NCI-H146 (cell line): Measurements from ENCODE around the gene RNF217.
"Not testable (repeated sequence)": the region's sequence is repeated elsewhere in the genome, so short reads cannot be mapped to it uniquely, and the experiment has no call there.

Source experiments
- DNase-seq: peaks from one replicate; lab custom pipeline; 2025; lab: John Stamatoyannopoulos, UW

RNF217 gene

GRCh38 chr6:124961777-124962638 lies at the start of gene RNF217:
TSS of gene RNF217 (plus strand) at chr6:124962437. CDS start at chr6:124962545, 108 bp downstream.
- peak; percentile 90 for DNase-seq

- DNase-seq = no peak
Observed at GRCh38 chr6:124913056-124913455, 49.2 kb upstream of the RNF217 start.

GRCh38 chr6:124917769-124918168 lies 44.5 kb upstream of the RNF217 start:
- DNase-seq = no peak

DNA sequence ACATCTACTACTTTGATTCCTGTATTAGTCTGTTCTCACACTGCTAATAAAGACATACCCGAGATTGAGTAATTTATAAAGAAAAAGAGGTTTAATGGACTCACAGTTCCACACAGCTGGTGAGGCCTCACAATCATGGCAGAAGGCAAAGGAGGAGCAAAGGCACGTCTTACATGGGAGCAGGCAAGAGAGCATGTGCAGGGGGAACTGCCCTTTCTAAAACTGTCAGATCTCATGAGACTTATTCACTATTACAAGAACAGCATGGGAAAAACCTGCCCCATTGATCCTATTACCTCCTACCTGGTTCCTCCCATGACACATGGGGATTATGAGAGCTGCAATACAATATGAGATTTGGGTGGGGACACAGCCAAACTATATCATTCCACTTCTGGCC lies 42.5 kb upstream of the RNF217 start:
- not testable (repeated sequence) for DNase-seq

DNA sequence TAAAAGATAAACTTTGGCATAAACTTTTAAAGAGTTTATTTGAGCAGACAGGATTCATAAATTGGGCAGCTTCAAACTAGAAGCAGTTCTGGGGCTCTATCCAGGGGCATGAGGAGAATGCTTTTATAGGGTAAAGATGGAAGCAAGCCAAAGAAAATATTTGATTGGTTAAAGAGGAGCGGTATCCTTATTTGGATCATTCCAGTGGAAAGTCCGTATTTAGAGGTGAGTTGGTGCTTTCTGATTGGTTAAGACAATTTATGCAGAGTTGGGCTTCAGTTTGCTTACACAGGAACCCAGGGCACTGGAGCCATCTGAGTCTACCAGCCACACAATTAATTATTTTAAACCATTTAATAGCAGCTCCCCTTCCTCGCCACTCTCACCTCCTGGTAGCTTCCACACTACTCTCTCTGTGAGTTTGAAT lies 37.9 kb upstream of the RNF217 start:
- DNase-seq = no peak

DNA sequence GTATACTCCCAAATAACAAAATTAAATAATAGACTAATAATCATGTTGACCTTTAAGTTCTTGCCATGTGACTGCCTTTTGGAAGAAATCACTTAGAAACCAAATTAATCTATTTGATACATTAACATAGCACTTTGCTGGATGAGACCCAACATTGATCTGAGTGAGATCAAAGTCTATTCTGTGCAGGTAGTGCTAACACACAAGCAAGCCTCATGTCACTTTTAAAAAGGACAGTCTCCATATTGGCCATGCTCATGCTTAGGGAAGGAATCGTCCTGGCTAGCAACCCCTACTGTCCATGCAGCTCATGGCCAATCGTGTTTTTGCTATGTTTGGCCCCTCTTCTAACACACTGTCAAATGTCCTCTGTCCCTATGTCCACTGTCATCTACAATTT lies 35.8 kb upstream of the RNF217 start:
- DNase-seq = no peak

GRCh38 chr6:124927806-124928205 lies 34.4 kb upstream of the RNF217 start:
- no peak for DNase-seq

GRCh38 chr6:124928851-124929250 lies 33.4 kb upstream of the RNF217 start:
- DNase-seq = no peak

DNA sequence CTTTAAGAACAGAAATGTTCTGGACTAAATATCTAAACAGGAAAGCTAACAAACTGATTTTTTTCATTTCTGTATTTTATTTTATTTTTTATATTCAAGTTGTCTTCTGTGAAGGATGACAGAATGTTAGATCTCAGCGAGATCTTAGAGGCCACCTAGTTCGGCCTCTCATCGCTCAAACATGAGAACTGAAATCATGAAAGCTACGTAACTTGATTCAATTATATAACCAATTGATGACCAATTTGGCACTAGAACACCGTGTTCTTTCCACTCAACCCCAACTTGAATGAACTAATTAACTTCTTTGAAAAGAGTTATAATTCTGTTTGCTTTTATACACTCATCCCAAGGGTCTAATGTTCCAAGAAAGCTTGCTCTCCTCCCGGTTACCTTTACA lies 24.6 kb upstream of the RNF217 start:
- no peak for DNase-seq

DNA sequence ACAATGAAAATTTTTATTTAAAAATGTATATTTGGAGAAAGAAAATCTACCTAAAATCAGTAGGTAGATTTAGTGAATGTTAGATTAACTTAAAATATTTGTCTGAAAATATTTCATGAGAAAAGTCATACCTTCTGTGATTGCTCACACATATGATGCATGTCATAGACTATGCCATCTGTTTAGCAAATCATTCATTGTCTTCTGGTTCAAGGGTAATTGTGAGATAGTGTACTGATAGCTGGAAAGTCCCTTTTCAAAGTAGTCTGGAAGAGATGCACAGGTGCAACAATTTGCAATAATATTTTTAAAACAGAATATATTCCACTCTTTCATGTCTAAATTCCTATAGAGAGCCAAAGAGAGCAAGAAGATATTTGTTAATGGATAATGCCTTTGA lies 21.0 kb upstream of the RNF217 start:
- DNase-seq = no peak

DNA sequence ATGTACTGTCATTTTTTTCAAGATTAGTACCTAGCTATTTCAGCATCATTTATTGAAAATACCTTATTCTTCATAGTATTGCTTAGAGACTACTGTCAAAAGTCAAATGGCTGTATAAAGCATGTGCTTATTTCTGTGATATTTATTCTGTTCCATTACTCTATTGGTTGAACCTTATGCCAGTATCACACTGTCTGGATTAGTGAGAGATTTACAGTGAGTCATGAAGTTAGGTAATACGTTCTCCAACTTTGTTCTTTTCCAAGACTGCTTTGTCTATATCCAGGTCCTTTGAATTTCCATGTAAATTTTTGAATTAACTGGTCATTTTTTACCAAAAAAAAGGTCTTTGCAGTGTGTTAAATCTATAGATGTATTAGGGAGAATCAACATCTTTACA lies 18.6 kb upstream of the RNF217 start:
- DNase-seq = no peak

DNA sequence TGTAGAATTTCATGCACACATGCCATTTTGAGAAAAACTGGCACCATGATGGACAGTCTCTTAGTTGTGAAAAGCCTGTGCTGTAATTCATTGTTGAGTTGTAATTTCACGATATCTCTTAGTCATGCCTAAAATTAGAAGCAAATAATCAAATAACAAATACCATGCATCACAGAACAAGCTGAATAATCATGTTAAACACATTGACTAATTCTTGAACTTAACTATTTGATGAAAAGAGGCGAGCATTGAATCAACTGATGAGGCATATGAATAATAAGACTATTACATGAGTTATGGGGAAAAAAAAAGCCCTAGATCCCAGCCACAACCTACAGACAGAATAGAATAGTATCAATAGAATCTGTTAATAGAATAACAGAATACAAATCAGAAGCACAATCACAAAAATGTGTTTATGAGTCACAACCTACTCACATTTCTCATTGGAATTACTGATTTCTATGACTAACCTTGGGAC lies 14.2 kb upstream of the RNF217 start:
- no peak for DNase-seq

- DNase-seq = no peak
Observed at GRCh38 chr6:124949706-124950105, 12.5 kb upstream of the RNF217 start.

GRCh38 chr6:124953808-124954207 lies 8.4 kb upstream of the RNF217 start:
- no peak for DNase-seq

DNA sequence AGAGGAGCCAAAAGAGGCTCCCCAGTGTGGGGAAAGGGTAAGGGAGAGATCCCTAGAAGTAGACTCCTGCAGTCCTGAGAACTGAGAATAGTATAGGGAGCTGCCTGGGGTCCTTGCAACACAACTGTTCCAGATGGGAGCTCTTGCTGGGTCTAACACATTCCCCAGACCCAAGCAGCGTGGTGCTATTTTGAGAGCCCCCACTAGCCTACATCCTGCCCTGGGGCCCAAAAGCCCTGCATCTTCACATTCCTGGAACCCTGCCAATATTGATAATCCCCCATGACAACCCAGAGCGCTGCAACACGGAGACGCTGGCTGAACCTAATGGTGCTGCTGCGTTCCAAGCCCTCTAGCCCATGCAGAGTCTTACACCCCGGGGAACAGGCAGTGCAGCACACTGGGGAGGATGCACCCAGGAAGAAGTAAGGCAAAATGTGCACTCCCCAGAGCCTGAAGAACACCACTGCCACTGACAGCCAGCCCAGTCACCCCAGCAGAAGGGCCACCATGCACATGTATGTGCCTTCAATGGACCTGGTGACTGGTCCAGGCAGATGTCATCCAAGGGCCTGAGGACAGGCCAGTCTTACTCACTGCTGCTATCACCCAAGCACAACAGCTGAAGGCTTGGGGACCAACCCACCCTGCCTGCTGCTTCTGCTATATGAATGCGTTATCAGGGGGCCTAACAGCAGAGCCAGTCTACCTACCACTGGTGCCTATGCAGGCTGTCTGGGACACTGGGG lies 7.0 kb upstream of the RNF217 start:
- DNase-seq = peak; percentile 86

DNA sequence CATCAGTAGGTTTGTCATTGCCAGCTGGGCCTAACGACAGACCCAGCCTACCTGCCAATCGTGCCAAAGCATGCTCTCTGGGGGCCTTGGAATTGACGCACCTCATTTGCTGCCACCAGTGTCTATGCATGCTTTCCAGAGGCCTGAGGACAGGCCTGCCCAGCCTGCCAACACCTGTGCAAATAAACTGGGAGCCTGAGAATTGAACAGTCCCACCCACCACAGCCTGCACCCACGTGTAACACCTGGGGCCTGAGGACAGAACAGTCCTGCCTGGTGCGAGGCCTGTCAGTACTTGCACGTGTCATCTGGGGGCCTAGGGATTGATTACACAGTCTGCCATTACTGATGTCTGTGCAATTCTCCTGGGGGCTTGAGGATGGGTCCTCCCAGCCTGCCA lies 6.2 kb upstream of the RNF217 start:
- peak; percentile 81 for DNase-seq

DNA sequence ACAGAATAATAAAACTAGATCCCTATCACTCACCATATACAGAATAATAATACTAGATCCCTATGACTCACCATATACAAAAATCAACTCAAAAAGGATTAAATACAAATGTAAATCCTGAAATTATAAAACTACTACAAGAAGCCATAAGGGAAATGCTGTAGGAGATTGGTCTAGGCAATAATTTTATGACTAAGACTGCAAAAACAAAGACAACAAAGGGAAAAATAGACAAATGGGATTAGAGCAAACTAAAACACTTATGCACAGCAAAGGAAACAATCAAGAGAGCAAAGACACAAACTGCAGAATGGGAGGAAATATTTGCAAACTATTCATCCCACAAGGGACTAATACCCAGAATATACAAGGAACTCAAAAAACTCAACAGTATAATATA lies 4.1 kb upstream of the RNF217 start:
- DNase-seq = no peak

GRCh38 chr6:124958759-124959354 lies 3.4 kb upstream of the RNF217 start:
- no peak for DNase-seq

DNA sequence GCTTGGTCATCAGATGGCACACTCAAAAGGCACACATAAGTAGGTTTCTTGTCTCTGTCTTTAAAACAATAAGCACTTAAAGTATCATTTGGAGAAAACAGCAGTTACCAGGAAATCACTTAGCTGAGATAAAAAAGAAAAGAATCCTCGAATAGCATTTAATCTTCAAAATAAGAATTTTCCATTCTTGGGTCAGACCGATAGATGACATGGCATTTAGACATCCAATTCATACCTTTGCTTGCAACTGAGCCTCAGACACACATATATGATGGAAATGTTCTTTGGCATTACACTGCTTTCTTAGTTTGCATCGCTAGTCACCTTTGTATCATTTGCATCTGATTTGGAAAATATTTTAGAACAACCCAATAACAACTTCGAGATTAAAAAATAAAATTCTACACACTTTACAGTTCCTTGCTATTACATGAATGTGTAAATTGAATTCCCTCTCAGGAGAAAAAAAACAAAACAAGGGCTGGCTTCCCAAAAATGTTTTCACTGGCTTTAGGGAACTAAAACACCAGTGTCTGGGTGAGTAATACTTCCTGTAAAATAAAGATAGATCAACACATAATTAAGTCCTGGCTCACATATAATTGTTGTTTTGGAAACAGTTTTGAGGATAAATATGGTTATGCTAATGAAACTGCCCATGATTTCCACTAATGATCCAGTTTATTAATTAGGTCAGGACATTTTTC lies 1.3 kb upstream of the RNF217 start:
- no peak for DNase-seq

GRCh38 chr6:124961464-124961776 lies 817 bp upstream of the RNF217 start:
- DNase-seq = no peak

DNA sequence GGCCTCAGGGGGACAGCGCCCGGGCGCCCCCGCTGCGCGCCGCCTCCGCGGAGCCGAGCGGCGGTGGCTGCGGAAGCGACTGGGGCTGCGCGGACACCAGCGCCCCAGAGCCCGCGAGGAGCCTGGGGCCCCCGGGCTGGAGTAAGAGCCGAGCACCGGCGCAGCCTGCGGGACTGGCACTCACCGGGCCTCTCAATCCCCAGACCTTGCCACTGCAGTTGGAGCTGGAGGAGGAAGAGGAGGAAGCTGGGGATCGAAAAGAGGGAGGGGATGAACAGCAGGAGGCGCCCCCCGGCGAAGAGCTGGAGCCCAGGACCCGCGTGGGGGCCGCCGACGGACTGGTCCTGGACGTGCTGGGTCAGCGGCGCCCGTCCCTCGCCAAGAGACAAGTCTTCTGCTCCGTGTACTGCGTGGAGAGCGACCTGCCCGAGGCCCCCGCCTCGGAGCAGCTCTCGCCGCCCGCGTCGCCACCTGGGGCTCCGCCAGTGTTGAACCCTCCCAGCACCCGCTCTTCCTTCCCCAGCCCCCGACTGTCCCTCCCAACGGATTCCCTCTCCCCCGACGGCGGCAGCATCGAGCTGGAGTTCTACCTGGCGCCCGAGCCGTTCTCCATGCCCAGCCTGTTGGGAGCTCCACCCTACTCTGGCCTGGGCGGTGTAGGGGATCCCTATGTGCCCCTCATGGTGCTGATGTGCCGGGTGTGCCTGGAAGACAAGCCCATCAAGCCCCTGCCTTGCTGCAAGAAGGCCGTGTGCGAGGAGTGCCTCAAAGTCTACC lies 590 bp downstream of the RNF217 start:
- DNase-seq = peak; percentile 85

GRCh38 chr6:124963416-124963785 lies 1.2 kb downstream of the RNF217 start:
- DNase-seq = no peak
